Muscle layer of colon (tissue), 2 donors: ENCODE data around the gene PCDHGB6.
"Not testable (repeated sequence)": the region's sequence is repeated elsewhere in the genome, so short reads cannot be mapped to it uniquely, and the experiment has no call there.

ENCODE experiments used
- H3K27ac ChIP-seq: one replicate; pipeline ENCODE4 v1.7.0; 2013; ENCODE audit warnings: low read depth, mild to moderate bottlenecking, low read length, moderate library complexity
- H3K27me3 ChIP-seq, 2 donors: one replicate each; pipeline ENCODE4 v1.7.0; 2013; ENCODE audit warnings: low read length in 2 of 2, mild to moderate bottlenecking in 2 of 2; ENCODE audit not compliant: insufficient read depth in 2 of 2, control insufficient read depth in 1 of 2
- H3K36me3 ChIP-seq: one replicate; pipeline ENCODE4 v1.7.0; 2013; ENCODE audit warnings: mild to moderate bottlenecking, low read length; ENCODE audit not compliant: insufficient read depth
- H3K4me1 ChIP-seq: one replicate; pipeline ENCODE4 v1.7.0; 2013; ENCODE audit warnings: mild to moderate bottlenecking, low read length; ENCODE audit not compliant: insufficient read depth
- H3K4me3 ChIP-seq, 2 donors: one replicate each; pipeline ENCODE4 v1.7.0; 2013; ENCODE audit warnings: low read length in 2 of 2, low read depth in 1 of 2, mild to moderate bottlenecking in 1 of 2, moderate library complexity in 1 of 2
- H3K9ac ChIP-seq: one replicate; pipeline ENCODE4 v1.7.0; 2013; ENCODE audit warnings: low read length
- H3K9me3 ChIP-seq: one replicate; pipeline ENCODE4 v1.7.0; 2013; ENCODE audit warnings: mild to moderate bottlenecking, low read length
- donor health status: abdominal sarcoma.
- donor health status: Adenocarcinoma of cecum.

PCDHGB6 gene

GRCh38 chr5:141393267-141393666, 14.6 kb upstream of the PCDHGB6 start:
- H3K9me3 ChIP-seq: peaks cover 69% of the 10 kb centered on the region
- no peaks in the 10 kb centered on the region for H3K4me1 ChIP-seq
- no peaks in the 10 kb centered on the region for H3K27me3 ChIP-seq
- no peak overlapping the region for H3K4me3 ChIP-seq
- no peaks in the 10 kb centered on the region for H3K36me3 ChIP-seq
- H3K27ac ChIP-seq: no peak overlapping the region
- no peak overlapping the region for H3K9ac ChIP-seq

- H3K9me3 ChIP-seq: peaks cover 71% of the 10 kb centered on the region
Observed at GRCh38 chr5:141394401-141395187, 13.2 kb upstream of the PCDHGB6 start.

GRCh38 chr5:141397756-141398551, 9.9 kb upstream of the PCDHGB6 start, which contains the start of gene PCDHGB5:
Gene PCDHGB5 (plus strand): TSS chr5:141397947. CDS start chr5:141398128, 181 bp downstream.
- H3K27ac ChIP-seq, H3K9ac ChIP-seq, H3K27me3 ChIP-seq, H3K4me1 ChIP-seq, H3K36me3 ChIP-seq: not testable (repeated sequence)
- Histone ChIP-seq H3K9me3 (peaks cover 71% of the 10 kb centered on the region), H3K4me3 (peak within 1 kb of the TSS; percentile 20 to 22)

More at GRCh38 chr5:141394401-141395187, 13.2 kb upstream of the PCDHGB6 start:
- H3K4me3 ChIP-seq, H3K36me3 ChIP-seq, H3K9ac ChIP-seq, H3K27ac ChIP-seq, H3K4me1 ChIP-seq, H3K27me3 ChIP-seq: not testable (repeated sequence)

- no peaks in the 10 kb centered on the region for H3K4me1 ChIP-seq
- no peak overlapping the region for H3K9ac ChIP-seq
- no peak overlapping the region for H3K27ac ChIP-seq
- H3K4me3 ChIP-seq: peak overlapping the region in 1 of 2 donors; percentile 22
- H3K36me3 ChIP-seq: no peaks in the 10 kb centered on the region
- peaks cover 71% of the 10 kb centered on the region for H3K9me3 ChIP-seq
- H3K27me3 ChIP-seq: no peaks in the 10 kb centered on the region
Observed at GRCh38 chr5:141398608-141399007, 9.2 kb upstream of the PCDHGB6 start.

- Histone ChIP-seq H3K4me1 (no peaks in the 10 kb centered on the region), H3K36me3 (no peaks in the 10 kb centered on the region), H3K9me3 (peaks cover 70% of the 10 kb centered on the region), H3K27me3 (no peaks in the 10 kb centered on the region), H3K4me3 (peak overlapping the region; percentile 11 to 22), H3K27ac (no peak overlapping the region), H3K9ac (no peak overlapping the region)
Observed at GRCh38 chr5:141399555-141400258, 8.1 kb upstream of the PCDHGB6 start.

- Histone ChIP-seq H3K9ac (no peak within 1 kb of the TSS), H3K4me1 (no peaks in the 10 kb centered on the region), H3K27ac (no peak within 1 kb of the TSS), H3K36me3 (no peaks in the 10 kb centered on the region), H3K9me3 (peaks cover 73% of the 10 kb centered on the region), H3K27me3 (no peaks in the 10 kb centered on the region), H3K4me3 (peak within 1 kb of the TSS in 1 of 2 donors; percentile 36)
Observed at GRCh38 chr5:141402553-141403243, 5.1 kb upstream of the PCDHGB6 start, which contains the start of gene PCDHGA9. Gene PCDHGA9 (plus strand): TSS chr5:141402778. CDS start chr5:141402953, 175 bp downstream.

GRCh38 chr5:141403387-141403786, 4.4 kb upstream of the PCDHGB6 start:
- Histone ChIP-seq H3K36me3 (no peaks in the 10 kb centered on the region), H3K9me3 (peaks cover 80% of the 10 kb centered on the region), H3K4me3 (peak overlapping the region in 1 of 2 donors; percentile 36), H3K4me1 (no peaks in the 10 kb centered on the region), H3K9ac (no peak overlapping the region), H3K27ac (no peak overlapping the region), H3K27me3 (no peaks in the 10 kb centered on the region)

- no peaks in the 10 kb centered on the region for H3K36me3 ChIP-seq
- H3K4me1 ChIP-seq: no peaks in the 10 kb centered on the region
- peaks cover 82% of the 10 kb centered on the region for H3K9me3 ChIP-seq
- no peaks in the 10 kb centered on the region for H3K27me3 ChIP-seq
- H3K9ac ChIP-seq: no peak overlapping the region
- H3K4me3 ChIP-seq: peak overlapping the region; percentile 11 to 49
- no peak overlapping the region for H3K27ac ChIP-seq
Observed at GRCh38 chr5:141409598-141410306, 1.9 kb downstream of the PCDHGB6 start.

- Histone ChIP-seq H3K4me1 (no peaks in the 10 kb centered on the region), H3K4me3 (peak overlapping the region in 1 of 2 donors; percentile 35), H3K36me3 (no peaks in the 10 kb centered on the region), H3K9me3 (peaks cover 81% of the 10 kb centered on the region), H3K9ac (no peak overlapping the region), H3K27ac (no peak overlapping the region), H3K27me3 (no peaks in the 10 kb centered on the region)
Observed at GRCh38 chr5:141411575-141411974, 3.8 kb downstream of the PCDHGB6 start.

- Histone ChIP-seq H3K27me3 (no peaks in the 10 kb centered on the region), H3K9ac (no peak within 1 kb of the TSS), H3K9me3 (peaks cover 73% of the 10 kb centered on the region), H3K4me3 (peak within 1 kb of the TSS in 1 of 2 donors; percentile 51), H3K4me1 (no peaks in the 10 kb centered on the region), H3K36me3 (no peaks in the 10 kb centered on the region), H3K27ac (no peak within 1 kb of the TSS)
Observed at GRCh38 chr5:141412854-141413539, 5.2 kb downstream of the PCDHGB6 start, which contains the start of gene PCDHGA10. Gene PCDHGA10 (plus strand): TSS chr5:141412987. CDS start chr5:141413176, 189 bp downstream.
